Activated CD4-positive, CD25-positive, alpha-beta regulatory T cell treated with anti-CD3 and anti-CD28 coated beads, Interleukin-2, amount 50 U/mL, for 24 hours (primary cell): ENCODE results near the gene DIDO1.
A peak's percentile ranks its signal among the peaks of the same experiment; 100 is the strongest.
"Not testable (repeated sequence)": the region's sequence is repeated elsewhere in the genome, so short reads cannot be mapped to it uniquely, and the experiment has no call there.

Source experiments
- ATAC-seq, 2 donors: fragments of 150-1000 bp; cut with Tn5 transposase; one replicate each; pipeline ENCODE4 v1.10.0; 2021; ENCODE audit warnings: mild to moderate bottlenecking in 1 of 2, moderate library complexity in 1 of 2

Gene DIDO1

DNA sequence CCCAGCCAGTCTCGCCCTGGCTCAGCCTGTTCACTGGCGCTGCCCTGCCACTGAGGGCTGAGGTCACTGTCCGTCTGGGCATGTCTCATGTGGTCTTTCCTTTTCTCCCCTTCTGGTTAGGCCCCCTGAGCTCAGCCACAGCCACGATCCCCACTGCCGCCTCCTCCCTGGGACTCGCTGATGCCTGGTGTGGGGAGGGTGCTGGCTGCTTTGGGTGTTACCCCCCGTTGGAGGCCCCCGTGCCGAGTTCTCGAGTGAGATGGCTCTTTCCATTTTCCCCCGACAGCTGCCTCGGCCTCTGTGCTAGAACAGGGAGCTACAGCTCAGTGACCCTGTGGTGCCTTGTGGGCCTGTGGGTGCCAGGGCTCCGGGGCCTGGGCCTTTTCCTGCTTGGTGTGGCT, 49.8 kb downstream of the DIDO1 start:
- ATAC-seq = no peak

DNA sequence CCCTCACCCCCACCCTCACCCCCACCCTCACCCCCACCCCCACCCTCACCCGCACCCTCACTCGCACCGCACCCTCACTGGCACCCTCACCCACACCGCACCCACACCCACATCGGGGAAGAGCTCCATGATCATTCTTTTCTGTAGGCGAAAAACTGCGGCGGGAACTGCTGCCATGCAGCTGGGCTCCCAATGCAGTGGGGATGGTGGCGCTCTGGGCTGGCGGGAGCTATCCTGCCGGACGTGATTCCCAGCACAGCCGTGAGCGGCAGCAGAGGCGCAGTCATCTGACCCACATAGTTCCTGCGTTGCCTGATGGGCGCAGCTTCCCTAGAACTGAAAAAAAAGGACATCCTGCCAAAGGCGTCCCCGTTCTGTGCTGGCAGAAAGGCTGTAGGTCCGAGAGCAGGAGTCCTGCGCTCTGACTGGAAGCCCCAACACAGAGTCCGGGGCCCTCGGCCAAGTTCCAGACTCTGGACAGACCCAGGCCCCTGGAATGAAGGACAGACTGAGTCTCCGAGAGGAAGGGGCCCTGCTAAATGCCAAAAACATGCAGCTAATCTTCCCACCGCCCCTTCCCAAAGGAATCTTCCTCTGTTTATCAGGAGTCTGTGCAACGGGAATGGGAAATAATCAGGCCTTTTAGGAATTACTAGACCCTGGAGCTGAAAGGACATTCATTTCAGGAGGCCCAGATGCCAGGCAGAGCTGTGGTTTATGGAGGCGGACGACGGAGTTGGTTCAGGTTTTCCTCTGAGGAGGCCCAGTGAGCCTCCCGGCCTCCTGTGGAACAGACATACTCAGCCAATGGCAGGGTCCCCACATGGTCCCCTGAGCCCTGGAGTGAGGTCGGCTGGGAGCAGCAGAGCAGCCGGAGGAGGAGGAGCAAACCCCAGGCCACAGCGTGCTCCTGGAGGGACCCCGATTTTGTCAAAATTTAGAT, 50.6 kb downstream of the DIDO1 start:
- no peak for ATAC-seq

DNA sequence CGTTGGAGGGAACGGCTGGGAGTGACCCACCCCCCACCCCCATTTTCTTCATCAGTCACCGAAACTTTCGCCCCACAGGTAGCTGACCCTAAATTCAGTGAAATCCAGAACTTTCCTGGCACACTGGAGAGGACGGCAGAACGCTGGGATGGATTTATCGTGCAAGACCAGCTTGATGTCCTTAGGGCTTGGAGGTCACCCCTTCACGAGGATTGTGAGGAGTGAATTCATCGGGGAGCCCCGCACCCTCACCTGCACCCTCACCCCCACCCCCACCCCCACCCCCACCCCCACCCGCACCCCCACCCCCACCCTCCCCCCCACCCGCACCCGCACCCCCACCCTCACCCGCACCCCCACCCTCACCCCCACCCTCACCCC, 51.4 kb downstream of the DIDO1 start:
- ATAC-seq = no peak

DNA sequence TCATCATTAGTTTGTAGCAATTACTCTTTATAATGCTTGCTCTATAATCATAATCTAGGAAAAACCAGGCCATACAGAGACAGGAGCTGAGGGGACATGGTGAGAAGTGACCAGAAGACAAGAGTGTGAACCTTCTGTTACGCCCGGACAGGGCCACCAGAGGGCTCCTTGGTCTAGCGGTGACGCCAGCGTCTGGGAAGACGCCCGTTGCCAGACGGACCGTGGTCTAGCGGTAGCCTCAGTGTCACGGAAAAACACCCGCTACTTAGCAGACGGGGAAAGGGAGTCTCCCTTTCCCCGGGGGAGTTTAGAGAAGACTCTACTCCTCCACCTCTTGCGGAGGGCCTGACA, 52.6 kb downstream of the DIDO1 start:
- not testable (repeated sequence) for ATAC-seq

DNA sequence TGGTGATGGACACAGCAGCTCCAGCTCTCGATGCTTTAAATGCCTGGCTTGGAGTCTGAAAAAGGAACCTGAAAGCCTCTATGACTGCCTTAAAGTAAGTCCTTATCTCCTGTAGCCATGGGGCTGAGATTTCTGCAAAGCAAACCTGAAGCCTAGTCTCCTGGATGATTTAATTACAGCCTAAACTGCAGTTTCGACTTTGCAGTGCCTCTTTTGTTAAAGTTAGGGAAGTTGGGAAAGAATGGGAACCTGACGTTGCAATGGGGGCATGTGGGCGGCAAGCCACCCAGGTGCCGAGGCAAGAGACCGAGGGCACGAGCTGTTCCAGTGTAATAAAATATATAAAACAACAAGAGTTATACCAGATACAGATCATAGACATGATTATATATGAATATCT, 53.0 kb downstream of the DIDO1 start:
- no peak for ATAC-seq

DNA sequence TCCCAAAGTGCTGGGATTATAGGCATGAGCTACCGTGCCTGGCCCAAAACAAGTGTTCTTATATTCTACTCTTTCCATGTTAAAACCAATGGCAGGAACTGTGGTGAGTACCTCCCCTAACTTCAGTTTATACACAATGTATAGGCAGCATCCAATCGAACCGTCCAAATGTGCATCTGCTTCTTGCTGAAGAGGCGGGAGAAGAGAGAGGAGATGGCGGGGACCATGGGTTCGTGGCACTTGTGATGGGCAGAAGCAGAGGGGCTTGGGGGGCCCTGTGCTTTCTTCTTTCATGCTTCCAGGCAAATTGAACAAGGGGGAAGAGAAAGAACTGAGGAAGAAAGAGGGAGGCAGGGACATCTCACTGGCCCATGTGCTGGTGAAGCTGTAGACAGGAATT, 53.4 kb downstream of the DIDO1 start:
- no peak for ATAC-seq

DNA sequence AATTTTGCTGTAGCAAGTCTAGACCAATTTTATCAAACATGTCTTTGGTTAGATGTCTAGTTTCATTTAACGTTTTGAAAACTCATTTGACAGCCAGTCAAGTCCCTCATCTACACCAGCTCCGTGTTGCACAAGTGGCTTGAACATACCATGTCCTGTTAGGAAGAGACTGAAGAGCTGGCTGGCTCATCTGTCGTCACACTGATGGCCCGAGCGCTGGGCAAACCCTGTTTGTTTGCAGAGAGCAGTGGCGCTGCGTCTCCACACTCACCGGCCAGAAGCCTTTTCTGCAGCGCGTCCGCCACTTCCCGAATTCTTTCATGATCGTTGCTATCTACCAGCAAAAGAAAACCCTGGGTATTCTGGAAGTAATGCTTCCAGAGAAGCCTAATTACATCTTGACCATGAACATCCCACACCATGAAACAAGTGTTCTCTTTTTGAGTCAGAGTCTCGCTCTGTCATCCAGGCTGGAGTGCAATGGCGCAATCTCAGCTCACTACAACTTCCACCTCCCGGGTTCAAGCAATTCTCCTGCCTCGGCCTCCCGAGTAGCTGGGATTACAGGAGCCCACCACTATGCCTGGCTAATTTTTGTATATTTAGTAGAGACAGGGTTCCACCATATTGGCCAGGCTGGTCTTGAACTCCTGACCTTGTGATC, 54.0 kb downstream of the DIDO1 start:
- no peak for ATAC-seq

DNA sequence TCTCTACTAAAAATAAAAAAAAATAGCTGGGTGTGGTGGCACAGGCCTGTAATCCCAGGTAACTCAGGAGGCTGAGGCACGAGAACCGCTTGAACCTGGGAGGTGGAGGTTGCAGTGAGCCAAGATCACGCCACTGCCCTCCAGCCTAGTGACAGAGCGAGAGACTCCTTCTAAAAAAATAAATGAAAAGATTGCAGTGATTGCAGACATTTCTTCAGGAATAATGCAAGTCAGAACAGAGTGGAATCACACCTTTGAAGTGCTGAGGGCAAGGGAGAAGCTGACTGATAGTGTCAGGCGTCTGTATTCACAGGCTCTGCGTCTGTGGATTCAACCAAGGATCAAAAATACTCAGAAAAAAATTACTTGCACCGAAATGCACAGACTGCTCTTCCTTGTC, 62.1 kb downstream of the DIDO1 start:
- ATAC-seq = no peak

DNA sequence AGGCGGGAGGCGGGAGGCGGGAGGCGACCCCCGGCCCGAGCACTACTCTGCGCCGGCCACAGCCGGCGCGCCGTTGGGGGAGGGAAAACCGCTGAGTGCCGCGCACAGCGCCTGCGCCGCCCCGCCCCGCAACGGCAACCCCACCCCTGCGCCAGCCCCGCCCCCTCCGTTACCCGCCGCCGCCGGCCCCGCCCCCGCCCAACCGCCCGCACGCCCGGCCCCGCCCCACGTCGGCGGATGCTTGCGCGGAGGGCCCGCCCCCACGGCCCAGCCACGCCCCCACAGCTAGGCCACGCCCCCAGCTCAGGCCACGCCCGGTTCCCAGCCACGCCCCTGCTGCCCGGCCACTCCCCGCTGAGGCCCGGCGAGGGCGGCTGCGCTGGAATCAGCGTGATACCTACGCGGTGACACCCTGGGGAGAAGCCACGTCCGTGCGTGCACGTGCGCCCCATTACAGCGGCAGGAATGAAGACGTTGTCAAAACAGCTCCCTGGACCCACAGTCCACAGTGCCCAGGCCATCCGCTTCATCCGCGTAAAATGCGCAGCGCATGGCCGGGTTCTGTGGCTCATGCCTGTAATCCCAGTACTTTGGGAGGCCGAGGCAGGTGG, 64.5 kb downstream of the DIDO1 start, which contains the start of gene TCFL5:
Gene TCFL5, minus strand, starts transcription at position 97 of the 611 bp plus-strand sequence. CDS start 152 bp downstream, outside the sequence.
- peak; percentile 88 to 91 for ATAC-seq

DNA sequence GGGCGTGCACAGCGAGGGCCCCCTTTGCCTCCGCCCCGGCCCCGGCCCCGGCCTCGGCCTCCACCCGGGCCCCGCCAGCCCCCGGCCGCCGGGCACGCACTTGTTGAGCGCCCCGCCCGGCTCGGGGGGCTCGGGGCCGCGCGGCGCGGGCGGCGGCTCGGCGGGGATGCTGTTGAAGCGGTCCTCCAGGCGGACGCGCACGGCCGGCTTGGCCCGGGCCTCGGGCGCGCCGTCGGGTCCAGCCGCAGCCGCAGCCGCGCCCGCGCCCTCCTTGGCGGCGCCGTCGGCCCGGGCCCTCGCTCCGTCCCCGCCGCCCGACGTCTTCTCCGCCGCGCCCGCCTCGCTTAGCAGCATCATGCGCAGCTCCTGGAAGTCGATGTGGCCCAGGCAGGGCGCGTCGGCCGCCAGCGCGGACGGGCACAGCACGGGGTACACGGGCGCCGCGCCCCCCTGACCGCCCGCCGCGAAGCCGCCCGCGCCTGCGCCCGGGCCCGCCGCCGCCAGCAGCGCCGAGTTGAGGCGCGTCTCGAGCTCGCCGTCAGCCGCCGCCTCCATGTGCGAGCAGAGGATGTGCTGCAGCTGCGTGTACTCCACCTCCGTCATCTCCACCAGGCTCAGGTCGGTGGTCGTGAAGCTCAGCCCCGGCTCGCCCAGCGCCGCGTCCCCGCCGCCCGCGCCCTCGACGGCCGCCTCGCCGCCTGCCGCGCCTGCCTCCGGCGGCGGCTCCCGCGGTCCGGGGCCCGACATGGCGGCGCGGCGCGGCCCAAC, 65.2 kb downstream of the DIDO1 start:
- ATAC-seq = peak; percentile 24 to 36

DNA sequence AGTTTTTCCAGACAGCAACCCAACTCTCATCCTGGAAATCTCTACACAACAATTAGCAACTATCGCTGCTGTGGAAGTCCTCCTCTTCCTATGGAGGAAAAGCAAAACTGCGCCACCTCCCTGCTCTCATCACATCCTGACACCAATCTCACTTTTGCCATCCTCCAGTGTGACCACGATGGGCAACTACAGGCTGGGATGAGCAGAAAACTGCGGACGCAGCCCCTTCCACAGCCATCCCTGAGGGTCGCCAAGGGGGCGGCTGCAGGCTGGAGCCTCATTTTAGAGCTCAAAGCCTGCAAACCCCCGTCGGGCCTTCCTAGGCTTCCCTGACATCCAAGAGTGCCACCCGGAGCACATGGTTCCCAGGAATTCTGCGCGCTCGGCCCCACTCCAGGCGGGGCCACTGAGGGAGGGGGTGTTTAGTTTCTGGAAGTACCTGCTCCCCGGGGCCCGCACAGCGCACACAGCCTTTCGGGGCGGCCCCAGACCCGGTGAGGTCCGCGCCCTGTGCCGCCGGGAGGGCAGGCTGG, 65.8 kb downstream of the DIDO1 start:
- no peak for ATAC-seq

DNA sequence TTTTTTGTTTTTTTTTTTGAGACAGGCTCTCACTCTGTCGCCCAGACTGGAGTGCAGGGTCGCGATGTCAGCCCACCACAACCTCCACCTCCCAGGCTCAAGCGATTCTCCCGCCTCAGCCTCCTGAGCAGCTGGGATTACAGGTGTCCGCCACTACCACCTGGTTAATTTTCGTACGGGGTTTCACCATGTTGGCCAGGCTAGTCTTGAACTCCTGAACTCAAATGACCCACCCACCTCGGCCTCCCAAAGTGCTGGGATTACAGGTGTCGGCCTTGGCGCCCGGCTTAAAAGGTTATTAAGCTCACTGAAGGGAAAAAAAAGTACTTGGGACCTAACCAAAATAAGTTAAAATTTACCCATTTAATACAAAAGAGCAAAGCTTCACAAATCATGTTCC, 66.6 kb downstream of the DIDO1 start:
- ATAC-seq = no peak

DNA sequence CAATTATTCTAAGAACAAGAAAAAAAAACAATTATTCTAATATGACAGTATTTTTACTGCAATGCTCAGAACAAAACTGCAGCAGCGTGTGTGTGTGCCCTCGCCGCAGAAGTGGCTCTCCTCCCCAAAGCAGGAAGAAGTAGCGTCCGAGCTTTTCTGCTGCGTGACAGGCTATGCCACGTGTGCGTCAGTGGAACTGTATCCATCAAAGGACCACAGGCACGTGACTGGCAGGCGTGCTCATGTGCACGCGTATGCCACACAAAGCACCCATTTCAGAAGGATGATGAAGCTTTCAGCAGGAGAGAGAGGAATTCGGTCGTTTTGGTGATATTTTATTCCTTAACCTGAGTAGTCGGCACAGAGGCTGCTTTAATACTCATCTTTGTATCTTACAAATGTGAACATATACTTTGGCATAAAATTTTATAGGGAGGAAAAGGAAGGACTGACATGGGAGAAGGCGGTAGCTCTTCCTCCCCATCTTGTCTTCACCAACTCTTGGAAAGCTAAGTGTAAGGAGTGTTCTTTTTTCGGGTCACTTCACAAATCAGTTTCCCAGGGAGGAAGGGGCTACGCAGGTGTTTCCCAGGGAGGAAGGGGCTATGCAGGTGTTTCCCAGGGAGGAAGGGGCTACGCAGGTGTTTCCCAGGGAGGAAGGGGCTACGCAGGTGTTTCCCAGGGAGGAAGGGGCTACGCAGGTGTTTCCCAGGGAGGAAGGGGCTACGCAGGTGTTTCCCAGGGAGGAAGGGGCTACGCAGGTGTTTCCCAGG, 68.1 kb downstream of the DIDO1 start:
- ATAC-seq = no peak

DNA sequence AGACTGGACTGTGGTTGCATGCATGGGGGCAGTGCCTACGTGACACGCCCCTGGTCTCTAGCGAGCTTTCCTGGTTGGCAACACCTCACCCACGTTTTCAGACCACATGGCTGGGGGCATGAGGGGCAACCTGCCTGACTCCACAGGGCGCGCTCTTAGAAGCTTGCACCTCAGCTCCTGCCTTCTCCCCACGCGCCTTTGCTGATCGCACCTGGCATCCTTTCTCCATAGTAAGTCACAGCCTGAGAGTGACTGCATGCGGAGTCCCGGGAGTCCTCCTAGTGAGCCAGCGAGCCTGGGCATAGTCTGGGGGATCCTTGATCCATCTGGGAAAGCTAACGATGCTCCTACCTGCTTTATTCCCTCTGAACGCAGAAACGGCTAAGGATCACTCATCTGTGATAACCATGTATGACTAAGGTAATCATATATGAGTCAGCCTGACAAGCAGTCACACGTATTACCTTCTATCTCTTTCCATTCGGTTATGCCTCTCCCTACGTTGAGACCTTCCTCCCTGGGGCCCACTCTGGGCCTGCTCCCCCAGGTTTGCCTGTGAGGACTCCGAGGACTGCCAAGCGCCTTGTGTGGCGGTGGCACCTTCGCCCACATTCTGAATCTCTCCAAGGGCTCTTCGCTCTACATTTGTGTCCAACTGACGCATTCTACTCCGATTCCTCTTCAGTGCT, 69.2 kb downstream of the DIDO1 start:
- no peak for ATAC-seq

DNA sequence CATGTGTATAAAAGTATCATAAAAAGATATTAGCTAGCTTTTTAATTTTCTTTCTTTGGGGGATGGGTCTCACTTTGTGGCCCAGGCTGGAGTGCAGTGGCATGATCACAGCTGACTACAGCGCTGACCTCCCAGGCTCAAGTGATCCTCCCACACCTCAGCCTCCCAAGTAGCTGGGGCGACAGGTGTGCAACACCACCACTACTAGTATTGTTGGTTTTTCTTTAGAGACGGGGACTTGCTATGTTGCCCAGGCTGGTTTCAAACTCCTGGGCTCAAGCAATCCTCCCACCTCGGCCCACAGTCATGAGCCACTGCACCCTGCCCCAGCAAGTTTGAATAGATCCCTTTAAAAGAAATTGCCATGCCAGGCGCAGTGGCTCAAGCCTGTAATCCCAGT, 71.2 kb downstream of the DIDO1 start:
- no peak for ATAC-seq

DNA sequence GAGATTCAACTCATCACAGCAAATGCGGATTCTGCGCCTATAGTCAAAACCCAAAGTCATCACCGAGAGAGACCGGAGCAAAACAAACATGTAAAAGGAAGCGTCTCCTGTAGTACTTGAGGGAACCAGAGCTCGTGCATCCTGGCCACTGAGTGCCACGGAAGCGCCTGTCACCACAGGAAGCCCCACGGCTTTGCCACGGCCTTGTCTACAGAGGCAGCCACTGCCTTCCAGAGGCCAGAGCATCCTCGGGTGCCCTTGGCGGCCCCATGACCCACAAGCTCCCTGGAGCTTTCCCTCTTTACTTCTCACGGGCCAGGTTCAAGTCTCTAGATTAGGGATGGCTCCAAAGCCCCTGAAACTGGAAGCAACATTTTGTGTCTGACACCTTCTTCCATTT, 72.2 kb downstream of the DIDO1 start:
- ATAC-seq = no peak

DNA sequence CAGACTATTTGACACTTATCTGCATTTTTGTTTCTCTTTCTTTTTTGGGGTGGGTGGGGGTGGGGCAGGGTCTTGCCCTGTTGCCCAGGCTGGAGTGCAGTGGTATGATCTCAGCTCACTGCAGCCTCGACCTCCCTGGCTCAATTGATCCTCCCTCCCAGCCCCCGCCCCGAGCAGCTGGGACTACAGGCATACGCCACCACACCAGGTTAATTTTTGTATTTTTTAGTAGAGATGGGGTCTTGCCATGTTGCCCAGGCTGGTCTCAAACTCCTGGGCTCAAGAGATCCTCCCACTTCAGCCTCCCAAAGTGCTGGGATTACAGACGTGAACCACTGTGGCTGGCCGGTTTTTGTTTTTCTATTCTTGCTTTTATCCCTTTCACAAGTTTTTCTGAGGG, 73.0 kb downstream of the DIDO1 start:
- not testable (repeated sequence) for ATAC-seq

DNA sequence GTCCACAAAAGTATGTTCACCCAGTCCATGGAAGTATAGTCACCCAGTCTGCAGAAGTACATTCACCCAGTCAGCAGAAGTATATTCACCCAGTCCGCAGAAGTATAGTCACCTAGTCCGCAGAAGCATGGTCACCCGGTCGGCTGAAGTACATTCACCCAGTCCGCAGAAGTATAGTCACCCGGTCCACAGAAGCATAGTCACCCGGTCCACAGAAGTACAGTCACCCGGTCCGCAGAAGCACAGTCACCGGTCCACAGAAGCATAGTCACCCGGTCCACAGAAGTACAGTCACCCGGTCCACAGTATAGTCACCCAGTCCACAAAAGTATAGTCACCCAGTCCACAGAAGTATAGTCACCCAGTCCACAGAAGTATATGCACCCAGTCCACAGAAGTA, 73.5 kb downstream of the DIDO1 start:
- ATAC-seq = no peak

DNA sequence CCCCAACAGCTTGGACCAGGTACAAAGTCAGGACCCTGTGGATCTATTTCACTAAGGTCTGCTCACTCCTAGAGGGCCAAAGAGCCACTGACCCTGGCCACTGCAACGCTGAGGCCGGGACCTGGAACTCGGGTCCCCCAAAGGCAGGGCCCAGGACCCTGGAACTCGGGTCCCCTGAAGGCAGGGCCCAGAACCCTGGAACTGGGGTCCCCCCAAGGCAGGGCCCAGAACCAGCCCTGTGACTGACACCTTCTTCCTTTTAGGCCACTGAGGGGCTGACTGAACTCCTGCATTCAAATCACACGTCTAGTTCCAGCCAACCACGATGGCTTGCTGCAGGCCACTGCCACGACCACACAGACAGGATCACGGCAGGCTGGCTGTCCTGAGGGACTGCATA, 74.1 kb downstream of the DIDO1 start:
- ATAC-seq = no peak

DNA sequence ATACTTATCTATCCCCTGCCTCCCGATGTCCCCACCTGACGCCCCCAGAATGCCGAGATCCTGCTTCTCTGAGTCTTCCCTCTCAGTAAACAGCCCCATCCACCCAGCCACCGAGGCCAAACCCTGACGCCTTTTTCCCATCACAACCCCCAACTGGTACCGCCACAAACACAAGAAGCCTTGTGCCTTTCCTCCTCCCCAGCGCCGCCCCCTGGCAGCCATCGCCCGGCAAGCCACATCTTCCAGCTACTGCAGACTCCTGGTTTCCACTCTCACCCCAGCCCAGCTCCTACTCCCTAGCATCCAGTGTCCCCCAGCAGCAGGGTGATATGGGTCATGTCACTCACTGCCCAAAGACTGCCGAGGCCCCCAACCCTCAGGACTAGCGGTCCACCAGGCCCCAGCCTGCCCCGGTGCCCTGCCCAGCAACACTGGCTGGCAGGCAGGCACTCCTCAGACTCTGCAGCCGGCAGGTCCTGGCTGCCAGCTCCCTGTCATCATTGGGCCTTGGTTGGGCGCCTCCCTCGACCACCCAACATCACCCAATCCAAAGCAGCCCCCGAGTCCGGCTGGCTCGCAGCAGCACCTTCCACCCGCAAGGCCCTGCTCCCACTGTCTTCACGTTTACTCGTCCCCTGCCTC, 75.9 kb downstream of the DIDO1 start:
- ATAC-seq = no peak

DNA sequence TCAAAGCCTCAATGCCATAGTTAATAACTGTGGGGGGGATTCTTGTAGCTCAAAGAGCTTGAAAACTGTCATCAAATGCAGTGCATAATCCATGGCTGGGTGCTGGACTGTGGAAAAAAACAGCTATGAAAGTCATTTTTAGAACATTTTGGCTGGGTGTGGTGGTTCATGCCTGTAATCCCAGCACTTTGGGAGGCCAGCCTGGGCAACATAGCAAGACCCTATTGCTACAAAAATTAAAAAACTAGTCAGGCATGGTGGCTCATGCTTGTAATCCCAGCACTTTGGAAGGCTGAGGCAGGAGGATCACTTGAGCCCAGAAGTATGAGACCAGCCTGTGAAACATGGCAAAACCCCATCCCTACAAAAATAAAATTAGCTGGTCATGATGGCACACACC, 76.9 kb downstream of the DIDO1 start:
- no peak for ATAC-seq
